ENCODE results near the gene TAF11L8. TPM values are rescaled to one million over a fixed set of nuclear protein-coding genes. Genes with fewer than 3 reads are reported as not detected.
"Not testable (repeated sequence)": the region's sequence is repeated elsewhere in the genome, so short reads cannot be mapped to it uniquely, and the experiment has no call there.

The TAF11L8 gene
- total RNA-seq (2021) (not detected in 2 replicates), Bru-seq, nascent RNA (not detected), BruChase-seq, experiment 1, labeled RNA remaining after a 2-hour chase (not detected), BruChase-seq, experiment 2, labeled RNA remaining after a 6-hour chase (not detected)
- long read RNA-seq, result 0 reads

GRCh38 chr5:17590860-17591259 lies at the start of gene TAF11L8:
TAF11L8 (minus strand) TSS chr5:17590960.
- H3K27me3 ChIP-seq (replicated peaks; ENCODE audit: insufficient read depth, low read depth, low read length, poor library complexity); H3K36me3 ChIP-seq (ENCODE audit: insufficient read depth, low read length, poor library complexity, severe bottlenecking); BruUV-seq (replicated peaks); intact Hi-C loops (cut with micrococcal nuclease; ENCODE audit: unreplicated experiment); DNase-seq (ENCODE audit: low spot score); H3K27ac ChIP-seq (ENCODE audit: low read depth, low read length, poor library complexity, severe bottlenecking); H3K4me3 ChIP-seq (ENCODE audit: low read depth, low read length, poor library complexity, severe bottlenecking); H3K4me1 ChIP-seq (ENCODE audit: insufficient read depth, low read length, poor library complexity, severe bottlenecking); H3K9me3 ChIP-seq (ENCODE audit: low read depth, low read length, poor library complexity, severe bottlenecking); POLR2A ChIA-PET (ENCODE audit: low non-redundant PET); CTCF ChIA-PET: not testable (repeated sequence)

- Histone ChIP-seq H3K36me3 (ENCODE audit: insufficient read depth, low read length, poor library complexity, severe bottlenecking) (no peaks in the 10 kb centered on the region), H3K27ac (ENCODE audit: low read depth, low read length, poor library complexity, severe bottlenecking) (no peak within 1 kb of the TSS), H3K4me1 (ENCODE audit: insufficient read depth, low read length, poor library complexity, severe bottlenecking) (no peaks in the 10 kb centered on the region), H3K27me3 (replicated peaks; ENCODE audit: insufficient read depth, low read depth, low read length, poor library complexity) (no peaks in the 10 kb centered on the region), H3K9me3 (ENCODE audit: low read depth, low read length, poor library complexity, severe bottlenecking) (no peaks in the 10 kb centered on the region), H3K4me3 (ENCODE audit: low read depth, low read length, poor library complexity, severe bottlenecking) (no peak within 1 kb of the TSS)
- intact Hi-C loops (cut with micrococcal nuclease; ENCODE audit: unreplicated experiment), result no loop called here
- no peak for DNase-seq (ENCODE audit: low spot score)
- BruUV-seq (replicated peaks), result no TSS peak
- ChIA-PET CTCF (no interaction called here), POLR2A (ENCODE audit: low non-redundant PET) (no interaction called here)
- TF ChIP-seq EZH2 (IDR thresholded peaks at IDR 0.05; ENCODE audit: borderline replicate concordance, low read depth, low read length, poor library complexity, severe bottlenecking), result no peak
- no peak for TF ChIP-seq CTCF (conservative IDR thresholded peaks at IDR 0.05; ENCODE audit: low read depth, low read length)
These were observed 43.4 kb upstream of the TAF11L8 start, which contains the start of gene TAF11L14 for GRCh38 chr5:17634160-17634559. TAF11L14 (plus strand) TSS chr5:17634460.

GRCh38 chr5:17631788-17632187 lies 41.0 kb upstream of the TAF11L8 start, which contains the start of gene TAF11L13:
TAF11L13 (plus strand) TSS chr5:17632088.
- H3K27me3 ChIP-seq (replicated peaks; ENCODE audit: insufficient read depth, low read depth, low read length, poor library complexity); POLR2A ChIA-PET (ENCODE audit: low non-redundant PET): not testable (repeated sequence)

GRCh38 chr5:17625686-17626085 lies 34.9 kb upstream of the TAF11L8 start:
- CTCF ChIA-PET, result no interaction called here
- no peak for TF ChIP-seq CTCF (conservative IDR thresholded peaks at IDR 0.05; ENCODE audit: low read depth, low read length)
- TF ChIP-seq EZH2 (IDR thresholded peaks at IDR 0.05; ENCODE audit: borderline replicate concordance, low read depth, low read length, poor library complexity, severe bottlenecking), result no peak
- H3K27me3 ChIP-seq (replicated peaks; ENCODE audit: insufficient read depth, low read depth, low read length, poor library complexity), result no peaks in the 10 kb centered on the region
- no peak overlapping the region for H3K4me3 ChIP-seq (ENCODE audit: low read depth, low read length, poor library complexity, severe bottlenecking)
- H3K9me3 ChIP-seq (ENCODE audit: low read depth, low read length, poor library complexity, severe bottlenecking), result no peaks in the 10 kb centered on the region
- BruUV-seq (replicated peaks), result no TSS peak
- intact Hi-C loops (cut with micrococcal nuclease; ENCODE audit: unreplicated experiment), result no loop called here
- DNase-seq (ENCODE audit: low spot score), result no peak
- no peak overlapping the region for H3K27ac ChIP-seq (ENCODE audit: low read depth, low read length, poor library complexity, severe bottlenecking)
- POLR2A ChIA-PET (ENCODE audit: low non-redundant PET), result no interaction called here
- H3K36me3 ChIP-seq (ENCODE audit: insufficient read depth, low read length, poor library complexity, severe bottlenecking), result no peaks in the 10 kb centered on the region
- H3K4me1 ChIP-seq (ENCODE audit: insufficient read depth, low read length, poor library complexity, severe bottlenecking), result no peaks in the 10 kb centered on the region

More at GRCh38 chr5:17631788-17632187, 41.0 kb upstream of the TAF11L8 start, which contains the start of gene TAF11L13:
- H3K4me3 ChIP-seq (ENCODE audit: low read depth, low read length, poor library complexity, severe bottlenecking); H3K4me1 ChIP-seq (ENCODE audit: insufficient read depth, low read length, poor library complexity, severe bottlenecking); BruUV-seq (replicated peaks); H3K9me3 ChIP-seq (ENCODE audit: low read depth, low read length, poor library complexity, severe bottlenecking); H3K27ac ChIP-seq (ENCODE audit: low read depth, low read length, poor library complexity, severe bottlenecking); intact Hi-C loops (cut with micrococcal nuclease; ENCODE audit: unreplicated experiment); CTCF ChIA-PET; H3K36me3 ChIP-seq (ENCODE audit: insufficient read depth, low read length, poor library complexity, severe bottlenecking); DNase-seq (ENCODE audit: low spot score): not testable (repeated sequence)
